HG03442 (cell line): Measurements from ENCODE around the gene STK32B.
"Not testable (repeated sequence)": the region's sequence is repeated elsewhere in the genome, so short reads cannot be mapped to it uniquely, and the experiment has no call there.

ENCODE experiments used
- ATAC-seq: cut with Tn5 transposase; IDR thresholded peaks from one replicate; pipeline ENCODE4 v1.9.1; 2021; ENCODE audit warnings: mild to moderate bottlenecking, moderate library complexity; ENCODE audit not compliant: unreplicated experiment

The STK32B gene

GRCh38 chr4:5051278-5052203, at the start of gene STK32B:
TSS of gene STK32B (plus strand) at chr4:5051480.
- ATAC-seq = no peak

GRCh38 chr4:5001641-5002040, 49.6 kb upstream of the STK32B start:
- ATAC-seq = not testable (repeated sequence)

- no peak for ATAC-seq
Observed at GRCh38 chr4:5003372-5003857, 47.9 kb upstream of the STK32B start.

- ATAC-seq = no peak
Observed at GRCh38 chr4:5003918-5004317, 47.4 kb upstream of the STK32B start.

GRCh38 chr4:5004496-5004895, 46.8 kb upstream of the STK32B start:
- no peak for ATAC-seq

- not testable (repeated sequence) for ATAC-seq
Observed at GRCh38 chr4:5006932-5007331, 44.3 kb upstream of the STK32B start.

GRCh38 chr4:5009796-5010195, 41.5 kb upstream of the STK32B start:
- no peak for ATAC-seq

- no peak for ATAC-seq
Observed at GRCh38 chr4:5010984-5011383, 40.3 kb upstream of the STK32B start.

GRCh38 chr4:5012244-5012898, 38.9 kb upstream of the STK32B start:
- ATAC-seq = no peak

- ATAC-seq = no peak
Observed at GRCh38 chr4:5012958-5013357, 38.3 kb upstream of the STK32B start.

GRCh38 chr4:5014007-5014682, 37.1 kb upstream of the STK32B start:
- no peak for ATAC-seq

GRCh38 chr4:5018096-5018495, 33.2 kb upstream of the STK32B start:
- ATAC-seq = no peak

GRCh38 chr4:5018603-5019002, 32.7 kb upstream of the STK32B start:
- ATAC-seq = no peak

- no peak for ATAC-seq
Observed at GRCh38 chr4:5019274-5019673, 32.0 kb upstream of the STK32B start, which contains the start of gene CYTL1. TSS of gene CYTL1 (minus strand) at chr4:5019458. CDS start at chr4:5019445, 13 bp downstream.

- ATAC-seq = no peak
Observed at GRCh38 chr4:5019796-5020195, 31.5 kb upstream of the STK32B start.

- ATAC-seq = no peak
Observed at GRCh38 chr4:5020341-5020740, 30.9 kb upstream of the STK32B start.

GRCh38 chr4:5021546-5021945, 29.7 kb upstream of the STK32B start:
- ATAC-seq = no peak

GRCh38 chr4:5024673-5025072, 26.6 kb upstream of the STK32B start:
- ATAC-seq = no peak

- no peak for ATAC-seq
Observed at GRCh38 chr4:5026371-5026770, 24.9 kb upstream of the STK32B start.

GRCh38 chr4:5027346-5027745, 23.9 kb upstream of the STK32B start:
- no peak for ATAC-seq

- ATAC-seq = no peak
Observed at GRCh38 chr4:5028480-5028879, 22.8 kb upstream of the STK32B start.
